DOHH2 (cell line): ENCODE data around the gene ZMIZ1.

Source experiments
- CTCF ChIP-seq: fragments of 200-600 bp; sonication (generic); IDR thresholded peaks from one replicate; pipeline ENCODE4 v1.5.1; 2014; ENCODE audit warnings: antibody characterized with exemption, mild to moderate bottlenecking, low read depth, low read length; ENCODE audit not compliant: poor library complexity, severe bottlenecking
- EZH2phosphoT487 ChIP-seq: fragments of 200-600 bp; sonication (generic); IDR thresholded peaks from 2 replicates; pipeline ENCODE4 v1.6.1; 2017; ENCODE audit warnings: borderline replicate concordance, mild to moderate bottlenecking, antibody characterized with exemption, low read length, moderate library complexity, mixed read lengths

- TF ChIP-seq CTCF (no peak), EZH2phosphoT487 (no peak)
Observed at GRCh38 chr10:79072041-79072441, 3.3 kb downstream of the ZMIZ1 start.
